Endothelial cell (in vitro differentiated cells): ENCODE measurements around the gene ATP5ME. TPM values are rescaled to one million over a fixed set of nuclear protein-coding genes. Genes with fewer than 3 reads are reported as not detected.
A peak's percentile ranks its signal among the peaks of the same experiment; 100 is the strongest.

Experiments
- DNase-seq: peaks from one replicate; pipeline ENCODE4 v3.0.0; 2021; ENCODE audit warnings: low spot score
- H3K27ac Mint-ChIP-seq: one replicate; pipeline ENCODE4 v1.8.0; 2021; ENCODE audit warnings: mixed read lengths, inconsistent platforms; ENCODE audit not compliant: unreplicated experiment
- H3K27me3 Mint-ChIP-seq: one replicate; pipeline ENCODE4 v1.8.0; 2021; ENCODE audit warnings: mild to moderate bottlenecking, moderate library complexity, mixed read lengths, inconsistent platforms; ENCODE audit not compliant: unreplicated experiment
- H3K36me3 Mint-ChIP-seq: one replicate; pipeline ENCODE4 v1.8.0; 2021; ENCODE audit warnings: mild to moderate bottlenecking, low read depth, mixed read lengths, inconsistent platforms; ENCODE audit not compliant: unreplicated experiment
- H3K4me1 Mint-ChIP-seq: one replicate; pipeline ENCODE4 v1.8.0; 2021; ENCODE audit warnings: mild to moderate bottlenecking, mixed read lengths, inconsistent platforms; ENCODE audit not compliant: unreplicated experiment
- H3K4me3 Mint-ChIP-seq: one replicate; pipeline ENCODE4 v1.8.0; 2021; ENCODE audit warnings: mild to moderate bottlenecking, mixed read lengths, inconsistent platforms; ENCODE audit not compliant: unreplicated experiment
- H3K9me3 Mint-ChIP-seq: one replicate; pipeline ENCODE4 v1.8.0; 2021; ENCODE audit warnings: mixed read lengths, inconsistent platforms; ENCODE audit not compliant: unreplicated experiment
- CTCF ChIP-seq: fragments of 200-600 bp; sonication (generic); IDR thresholded peaks from one replicate; pipeline ENCODE4 v1.5.0; 2021; ENCODE audit warnings: antibody characterized with exemption; ENCODE audit not compliant: unreplicated experiment
- total RNA-seq: library from RNA; stranded (reverse); fragmentation: NEBNext Ultra II Directional; extraction: Animal tissue kit (Norgen Biotek cat#: 25700); gene quantifications from one replicate; pipeline ENCODE4 v1.2.1, GENCODE V29; 2021; ENCODE audit not compliant: unreplicated experiment

The ATP5ME gene
- total RNA-seq, 1 donor from 2014 or later, result 289 TPM

- H3K4me3 Mint-ChIP-seq, result no peak overlapping the region
- no peak for DNase-seq
- H3K9me3 Mint-ChIP-seq, result no peaks in the 10 kb centered on the region
- peaks cover 9% of the 10 kb centered on the region for H3K4me1 Mint-ChIP-seq
- H3K27me3 Mint-ChIP-seq, result peaks cover 19% of the 10 kb centered on the region
- TF ChIP-seq CTCF, result no peak
- peak overlapping the region; percentile 52 for H3K27ac Mint-ChIP-seq
- peaks cover 29% of the 10 kb centered on the region for H3K36me3 Mint-ChIP-seq
Measured at GRCh38 chr4:720111-720860, 46.2 kb upstream of the ATP5ME start.

GRCh38 chr4:718460-718859 is 44.4 kb upstream of the ATP5ME start:
- Mint-ChIP-seq H3K9me3 (no peaks in the 10 kb centered on the region), H3K27me3 (peaks cover 15% of the 10 kb centered on the region), H3K4me1 (peaks cover 9% of the 10 kb centered on the region), H3K36me3 (peaks cover 31% of the 10 kb centered on the region), H3K4me3 (no peak overlapping the region), H3K27ac (no peak overlapping the region)
- no peak for TF ChIP-seq CTCF
- DNase-seq, result no peak

GRCh38 chr4:717601-718320 is 43.7 kb upstream of the ATP5ME start:
- H3K4me1 Mint-ChIP-seq, result peaks cover 9% of the 10 kb centered on the region
- peaks cover 15% of the 10 kb centered on the region for H3K27me3 Mint-ChIP-seq
- DNase-seq, result no peak

GRCh38 chr4:714087-714486 is 40.0 kb upstream of the ATP5ME start:
- Mint-ChIP-seq H3K27ac (peak overlapping the region; percentile 18), H3K27me3 (peaks cover 4% of the 10 kb centered on the region), H3K36me3 (peaks cover 15% of the 10 kb centered on the region), H3K9me3 (no peaks in the 10 kb centered on the region), H3K4me1 (peaks cover 17% of the 10 kb centered on the region), H3K4me3 (no peak overlapping the region)
- DNase-seq, result no peak
- no peak for TF ChIP-seq CTCF

More at GRCh38 chr4:717601-718320, 43.7 kb upstream of the ATP5ME start:
- TF ChIP-seq CTCF, result no peak
- Mint-ChIP-seq H3K9me3 (no peaks in the 10 kb centered on the region), H3K36me3 (peaks cover 29% of the 10 kb centered on the region), H3K4me3 (no peak overlapping the region), H3K27ac (peak overlapping the region; percentile 61)
